SK-N-SH treated with all-trans-retinoic acid at 6 μM for 48 hours (cell line): ENCODE measurements around the gene PIK3C2B.

ENCODE experiments used
- ATAC-seq: fragments of 200-7000 bp; cut with Tn5 transposase; 3 replicates; pipeline ENCODE4 v1.9.1; 2020; ENCODE audit warnings: mild to moderate bottlenecking, moderate library complexity
- ARNTL ChIP-seq: fragments of 450-650 bp; formaldehyde crosslinking; IDR thresholded peaks from 2 replicates; pipeline ENCODE4 v1.5.0; 2020; ENCODE audit warnings: low read depth, mild to moderate bottlenecking, moderate library complexity, borderline replicate concordance
- BACH2 ChIP-seq: fragments of 250-450 bp; sonication (Bioruptor Pico); IDR thresholded peaks from 2 replicates; pipeline ENCODE4 v1.9.0; 2021; ENCODE audit warnings: mild to moderate bottlenecking, borderline replicate concordance
- CREB5 ChIP-seq: fragments of 250-450 bp; sonication (Bioruptor Pico); IDR thresholded peaks from 2 replicates; pipeline ENCODE4 v1.5.1; 2020; ENCODE audit warnings: low read depth, mild to moderate bottlenecking, moderate library complexity
- CSDC2 ChIP-seq: fragments of 250-450 bp; sonication (Bioruptor Pico); IDR thresholded peaks from 2 replicates; pipeline ENCODE4 v1.5.0; 2020; ENCODE audit warnings: mild to moderate bottlenecking, moderate library complexity
- CSRNP3 ChIP-seq: fragments of 250-450 bp; sonication (Bioruptor Pico); IDR thresholded peaks from 2 replicates; pipeline ENCODE4 v1.5.1; 2021; ENCODE audit warnings: mild to moderate bottlenecking, moderate library complexity
- ESRRG ChIP-seq: fragments of 250-450 bp; sonication (Bioruptor Pico); IDR thresholded peaks from 2 replicates; pipeline ENCODE4 v1.6.1; 2021; ENCODE audit warnings: mild to moderate bottlenecking
- GLIS3 ChIP-seq: fragments of 250-450 bp; sonication (Bioruptor Pico); IDR thresholded peaks from 2 replicates; pipeline ENCODE4 v1.5.0; 2020; ENCODE audit warnings: mild to moderate bottlenecking, moderate library complexity
- ISL1 ChIP-seq: fragments of 250-450 bp; sonication (Bioruptor Pico); IDR thresholded peaks from 2 replicates; pipeline ENCODE4 v2.1.2; 2022; ENCODE audit warnings: mild to moderate bottlenecking, moderate library complexity
- PPARA ChIP-seq: fragments of 250-450 bp; sonication (Bioruptor Pico); IDR thresholded peaks from 2 replicates; pipeline ENCODE4 v1.5.0; 2020; ENCODE audit warnings: mild to moderate bottlenecking, borderline replicate concordance
- RARB ChIP-seq: fragments of 250-450 bp; sonication (Bioruptor Pico); IDR thresholded peaks from 2 replicates; pipeline ENCODE4 v1.8.0; 2021; ENCODE audit warnings: mild to moderate bottlenecking, moderate library complexity
- SNAI2 ChIP-seq: fragments of 250-450 bp; sonication (Bioruptor Pico); IDR thresholded peaks from 2 replicates; pipeline ENCODE4 v1.5.0; 2020; ENCODE audit warnings: mild to moderate bottlenecking, moderate library complexity
- TCF4 ChIP-seq: fragments of 250-450 bp; sonication (Bioruptor Pico); IDR thresholded peaks from 2 replicates; pipeline ENCODE4 v1.8.0; 2021; ENCODE audit warnings: mild to moderate bottlenecking, moderate library complexity, borderline replicate concordance
- TOX ChIP-seq: fragments of 250-450 bp; sonication (Bioruptor Pico); IDR thresholded peaks from 2 replicates; pipeline ENCODE4 v1.8.0; 2021; ENCODE audit warnings: mild to moderate bottlenecking, moderate library complexity, borderline replicate concordance
- TSHZ2 ChIP-seq: fragments of 250-450 bp; sonication (Bioruptor Pico); IDR thresholded peaks from 2 replicates; pipeline ENCODE4 v1.5.0; 2020; ENCODE audit warnings: mild to moderate bottlenecking, moderate library complexity
- ZC3H10 ChIP-seq: fragments of 250-450 bp; sonication (Bioruptor Pico); IDR thresholded peaks from 2 replicates; pipeline ENCODE4 v1.5.1; 2021; ENCODE audit warnings: mild to moderate bottlenecking, moderate library complexity
- ZFP3 ChIP-seq: fragments of 250-450 bp; sonication (Bioruptor Pico); IDR thresholded peaks from 2 replicates; pipeline ENCODE4 v1.5.0; 2020; ENCODE audit warnings: mild to moderate bottlenecking, moderate library complexity
- ZFP30 ChIP-seq: fragments of 450-650 bp; formaldehyde crosslinking; IDR thresholded peaks from 2 replicates; pipeline ENCODE4 v1.5.0; 2022; ENCODE audit warnings: mild to moderate bottlenecking, moderate library complexity
- ZNF565 ChIP-seq: fragments of 450-650 bp; formaldehyde crosslinking; conservative IDR thresholded peaks from 2 replicates; pipeline ENCODE4 v1.5.0; 2020; ENCODE audit warnings: low read depth, mild to moderate bottlenecking, moderate library complexity
- ZNF70 ChIP-seq: fragments of 450-650 bp; formaldehyde crosslinking; IDR thresholded peaks from 2 replicates; pipeline ENCODE4 v1.5.0; 2020; ENCODE audit warnings: mild to moderate bottlenecking, moderate library complexity
- ZNF8 ChIP-seq: fragments of 450-650 bp; formaldehyde crosslinking; IDR thresholded peaks from 2 replicates; pipeline ENCODE4 v1.5.0; 2020; ENCODE audit warnings: mild to moderate bottlenecking, moderate library complexity
- TF ChIP-seq, protein P1 (sequence below): fragments of 250-450 bp; sonication (Bioruptor Pico); IDR thresholded peaks from 2 replicates; pipeline ENCODE4 v1.8.0; 2020; ENCODE audit warnings: mild to moderate bottlenecking, moderate library complexity, borderline replicate concordance

The PIK3C2B gene

DNA sequence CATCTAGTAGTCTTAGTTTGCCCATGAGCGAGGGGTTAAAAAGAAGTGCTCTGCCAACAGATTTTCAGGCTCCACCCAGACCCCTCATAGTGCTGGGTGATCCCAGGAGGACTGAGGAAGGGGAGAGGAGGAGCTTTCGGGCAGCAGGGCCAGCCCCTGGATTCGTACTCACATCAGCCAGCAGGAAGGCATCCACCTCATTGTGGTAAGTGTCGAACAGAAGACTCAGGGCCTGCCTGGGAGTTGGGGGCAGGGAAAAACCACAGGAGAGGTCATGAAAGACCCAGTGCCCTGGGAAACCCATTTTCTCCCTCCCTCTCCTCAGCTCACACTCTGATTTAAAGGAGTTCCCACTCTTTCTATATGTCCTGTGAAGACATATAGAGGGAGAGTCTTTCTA lies 34.9 kb downstream of the PIK3C2B start:
- ATAC-seq: no peak
- TF ChIP-seq GLIS3 (CRISPR knock-in tag) (no peak), ZNF70 (CRISPR knock-in tag) (no peak), ISL1 (CRISPR knock-in tag) (no peak), TSHZ2 (CRISPR knock-in tag) (no peak), RARB (CRISPR knock-in tag) (no peak), TOX (CRISPR knock-in tag) (no peak), BACH2 (CRISPR knock-in tag) (no peak), TCF4 (no peak), ESRRG (CRISPR knock-in tag) (no peak), ZC3H10 (CRISPR knock-in tag) (no peak), ZNF8 (CRISPR knock-in tag) (no peak), PPARA (no peak), ARNTL (CRISPR knock-in tag) (no peak), SNAI2 (CRISPR knock-in tag) (no peak), ZNF565 (no peak)

DNA sequence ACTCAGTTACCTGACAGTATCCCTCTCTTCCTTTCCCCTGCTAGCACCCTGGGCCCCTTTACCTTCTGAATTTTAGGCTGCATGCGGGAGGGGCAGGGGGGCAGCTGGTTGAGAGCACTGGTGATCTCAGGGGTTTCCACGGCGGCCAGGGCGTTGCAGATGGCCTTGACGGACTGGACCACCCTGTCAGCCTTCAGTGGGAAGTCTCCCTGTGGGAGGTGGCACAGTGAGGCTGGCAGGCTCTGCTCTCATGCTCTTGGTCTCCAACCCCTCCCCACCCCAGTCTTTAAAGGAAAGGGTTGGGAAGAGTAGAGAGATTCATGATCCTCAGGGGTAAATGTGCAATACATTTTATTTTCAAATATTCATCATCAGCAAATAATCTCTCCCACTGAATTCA lies 36.9 kb downstream of the PIK3C2B start:
- no peak for TF ChIP-seq ZNF8 (CRISPR knock-in tag)
- TF ChIP-seq ZFP3 (CRISPR knock-in tag): no peak
- TF ChIP-seq TCF4: no peak
- TF ChIP-seq TOX (CRISPR knock-in tag): no peak
- TF ChIP-seq ZNF565: no peak
- ATAC-seq: no peak

- no peak for ATAC-seq
- TF ChIP-seq TCF4 (no peak), RARB (CRISPR knock-in tag) (no peak), ZNF70 (CRISPR knock-in tag) (no peak), CSRNP3 (CRISPR knock-in tag) (no peak), CSDC2 (no peak), TSHZ2 (CRISPR knock-in tag) (no peak), ZNF8 (CRISPR knock-in tag) (no peak), SNAI2 (CRISPR knock-in tag) (no peak), ARNTL (CRISPR knock-in tag) (no peak), ISL1 (CRISPR knock-in tag) (no peak), BACH2 (CRISPR knock-in tag) (no peak), GLIS3 (CRISPR knock-in tag) (no peak), CREB5 (CRISPR knock-in tag) (no peak), ZFP3 (CRISPR knock-in tag) (no peak), ESRRG (CRISPR knock-in tag) (no peak), ZFP30 (no peak), PPARA (no peak)
- TF ChIP-seq, protein P1, sequence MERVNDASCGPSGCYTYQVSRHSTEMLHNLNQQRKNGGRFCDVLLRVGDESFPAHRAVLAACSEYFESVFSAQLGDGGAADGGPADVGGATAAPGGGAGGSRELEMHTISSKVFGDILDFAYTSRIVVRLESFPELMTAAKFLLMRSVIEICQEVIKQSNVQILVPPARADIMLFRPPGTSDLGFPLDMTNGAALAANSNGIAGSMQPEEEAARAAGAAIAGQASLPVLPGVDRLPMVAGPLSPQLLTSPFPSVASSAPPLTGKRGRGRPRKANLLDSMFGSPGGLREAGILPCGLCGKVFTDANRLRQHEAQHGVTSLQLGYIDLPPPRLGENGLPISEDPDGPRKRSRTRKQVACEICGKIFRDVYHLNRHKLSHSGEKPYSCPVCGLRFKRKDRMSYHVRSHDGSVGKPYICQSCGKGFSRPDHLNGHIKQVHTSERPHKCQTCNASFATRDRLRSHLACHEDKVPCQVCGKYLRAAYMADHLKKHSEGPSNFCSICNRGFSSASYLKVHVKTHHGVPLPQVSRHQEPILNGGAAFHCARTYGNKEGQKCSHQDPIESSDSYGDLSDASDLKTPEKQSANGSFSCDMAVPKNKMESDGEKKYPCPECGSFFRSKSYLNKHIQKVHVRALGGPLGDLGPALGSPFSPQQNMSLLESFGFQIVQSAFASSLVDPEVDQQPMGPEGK: no peak
Measured at GRCh38 chr1:204456826-204457442, 37.7 kb downstream of the PIK3C2B start.
